SW480 (cell line): ENCODE results near the gene HAUS6.
A peak's percentile ranks its signal among the peaks of the same experiment; 100 is the strongest.
"Not testable (repeated sequence)": the region's sequence is repeated elsewhere in the genome, so short reads cannot be mapped to it uniquely, and the experiment has no call there.

ENCODE experiments used
- DNase-seq: peaks from one replicate; pipeline ENCODE4 v3.0.0-alpha.2; 2016; ENCODE audit warnings: low spot score

The HAUS6 gene

DNA sequence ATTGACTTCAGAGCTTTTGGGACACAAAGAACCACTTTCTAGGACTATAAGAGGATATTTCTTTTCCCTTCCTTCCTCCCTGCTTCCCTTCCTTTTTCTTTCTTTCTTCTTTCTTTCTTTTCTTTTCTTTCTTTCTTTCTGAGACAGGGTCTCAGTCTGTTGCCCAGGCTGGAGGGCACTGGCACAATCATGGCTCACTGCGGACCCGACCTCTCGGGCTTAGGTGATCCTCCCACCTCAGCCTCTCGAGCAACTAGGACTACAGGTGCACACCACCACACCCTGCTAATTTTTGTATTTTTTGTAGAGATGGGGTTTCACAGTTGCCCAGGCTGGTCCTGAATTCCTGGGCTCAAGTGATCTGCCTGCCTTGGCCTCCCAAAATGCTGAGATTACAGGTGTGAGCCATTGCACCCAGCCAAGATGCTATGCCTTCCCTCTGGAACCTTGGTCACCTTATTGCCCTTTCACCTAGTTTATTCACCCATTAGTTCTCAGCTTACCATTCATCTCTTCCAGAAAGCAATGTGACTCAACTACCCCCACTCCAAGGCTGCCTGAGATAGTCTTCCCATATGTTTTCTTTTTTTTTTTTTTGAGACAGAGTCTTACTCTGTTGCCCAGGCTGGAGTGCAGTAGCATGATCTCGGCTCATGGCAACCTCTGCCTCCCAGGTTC is 14.5 kb upstream of the HAUS6 start:
- no peak for DNase-seq

DNA sequence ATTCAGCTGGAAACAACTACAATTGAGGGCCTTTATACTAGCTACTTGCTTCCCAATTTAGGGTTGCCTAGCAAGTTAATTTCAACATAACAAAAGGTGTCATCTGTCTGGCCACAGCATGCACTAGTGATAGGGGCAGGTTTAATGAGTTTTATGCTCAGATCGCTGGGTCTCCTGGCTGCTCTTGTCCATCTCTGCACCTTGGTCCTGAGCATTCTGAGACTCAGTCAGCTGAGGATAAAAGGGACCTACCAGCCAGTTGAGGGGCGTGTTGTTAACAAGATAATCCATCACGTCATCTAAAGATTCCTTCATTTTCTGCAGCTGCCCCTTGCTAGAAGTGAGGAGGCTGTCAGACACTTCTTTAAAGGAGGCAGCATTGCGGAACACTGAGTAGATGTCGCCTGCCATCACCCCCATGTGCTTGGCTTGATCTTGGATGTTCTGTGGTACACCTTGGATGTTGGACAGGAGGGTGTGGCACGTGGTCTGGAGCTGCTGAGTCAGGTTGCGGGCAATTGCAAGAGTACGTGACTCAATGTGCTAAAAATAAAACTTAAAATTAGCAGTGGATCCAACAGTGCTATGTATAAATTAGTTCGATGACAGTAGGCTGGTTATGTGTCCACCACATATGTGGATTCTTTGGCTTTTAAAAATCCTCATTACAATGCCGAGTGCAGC is 13.5 kb upstream of the HAUS6 start:
- DNase-seq, result no peak

DNA sequence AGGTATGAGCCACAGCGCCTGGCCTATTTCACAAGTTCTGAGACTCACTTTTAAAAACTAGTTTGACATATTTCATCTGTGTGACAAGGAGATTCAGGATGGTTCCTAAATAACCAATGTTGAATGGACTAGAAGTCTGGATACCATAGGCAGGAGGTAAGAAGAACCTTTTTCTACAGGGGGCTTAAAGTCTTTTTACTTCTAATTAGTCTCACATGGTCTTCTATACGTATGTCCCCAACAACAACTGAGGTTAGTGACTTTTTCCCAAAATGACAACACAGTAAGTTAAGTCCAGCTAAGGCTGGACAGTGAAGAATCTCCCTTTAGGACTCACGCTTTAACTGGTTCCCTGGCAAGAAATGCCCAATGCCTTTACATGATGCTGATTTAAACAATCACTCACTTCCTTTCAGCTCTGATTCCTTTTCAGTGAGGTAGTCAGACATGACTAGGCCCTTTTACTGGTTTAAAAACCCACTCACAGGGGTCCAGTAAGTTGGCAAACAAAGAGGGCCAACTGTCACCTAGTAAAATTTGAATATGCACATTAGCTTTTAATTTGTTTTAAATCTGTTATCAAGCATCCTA is 12.1 kb upstream of the HAUS6 start:
- DNase-seq, result no peak

DNA sequence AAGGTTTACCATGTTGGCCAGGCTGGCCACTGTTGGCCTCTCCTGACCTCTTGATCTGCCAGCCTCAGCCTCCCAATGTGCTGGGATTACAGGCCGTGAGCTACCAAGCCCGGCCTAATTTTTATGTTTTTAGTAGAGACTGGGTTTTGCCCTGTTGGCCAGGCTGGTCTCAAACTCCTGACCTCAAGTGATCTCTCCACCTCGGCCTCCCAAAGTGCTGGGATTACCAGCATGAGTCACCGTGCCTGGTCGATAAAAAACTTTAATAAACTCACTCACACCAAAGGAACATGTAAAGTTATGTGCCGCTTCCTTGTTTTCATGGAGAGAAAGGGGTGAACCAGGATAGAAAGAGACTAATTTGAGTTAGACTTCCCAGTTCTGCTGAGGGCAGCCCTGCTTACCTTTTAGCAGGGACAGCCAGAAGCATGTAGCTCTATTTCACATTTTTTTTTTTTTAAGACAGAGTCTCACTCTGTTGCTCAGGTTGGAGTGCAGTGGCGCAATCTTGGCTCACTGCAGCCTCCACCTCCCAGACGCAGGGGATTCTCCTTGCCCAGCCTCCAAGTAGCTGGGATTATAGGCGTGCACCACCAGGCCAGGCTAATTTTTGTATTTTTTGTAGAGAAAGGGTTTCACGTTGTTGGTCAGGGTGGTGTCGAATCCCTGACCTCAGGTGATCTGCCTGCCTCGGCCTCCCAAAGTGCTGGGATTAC is 11.4 kb upstream of the HAUS6 start:
- no peak for DNase-seq

DNA sequence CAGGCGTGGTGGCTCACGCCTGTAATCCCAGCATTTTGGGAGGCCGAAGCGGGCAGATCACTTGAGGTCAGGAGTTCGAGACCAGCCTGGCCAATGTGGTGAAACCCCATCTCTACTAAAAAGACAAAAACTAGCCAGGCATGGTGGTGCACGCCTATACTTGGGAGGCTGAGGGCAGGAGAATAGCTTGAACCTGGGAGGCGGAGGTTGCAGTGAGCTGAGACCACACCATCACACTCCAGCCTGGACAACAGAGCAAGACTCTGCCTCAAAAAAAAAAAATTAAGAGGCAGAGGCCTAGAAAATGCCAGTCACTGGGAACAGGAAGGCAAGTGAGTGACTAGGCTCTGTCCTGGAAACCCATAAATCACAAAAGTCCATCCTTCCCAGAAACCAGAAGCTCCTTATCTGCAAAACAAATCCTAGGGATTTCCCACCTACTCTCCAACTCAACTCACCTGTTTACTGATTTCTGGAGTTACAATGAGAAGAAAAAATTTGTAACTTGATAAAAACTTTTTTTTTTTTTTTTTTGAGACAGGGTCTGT is 10.4 kb upstream of the HAUS6 start:
- DNase-seq, result not testable (repeated sequence)

DNA sequence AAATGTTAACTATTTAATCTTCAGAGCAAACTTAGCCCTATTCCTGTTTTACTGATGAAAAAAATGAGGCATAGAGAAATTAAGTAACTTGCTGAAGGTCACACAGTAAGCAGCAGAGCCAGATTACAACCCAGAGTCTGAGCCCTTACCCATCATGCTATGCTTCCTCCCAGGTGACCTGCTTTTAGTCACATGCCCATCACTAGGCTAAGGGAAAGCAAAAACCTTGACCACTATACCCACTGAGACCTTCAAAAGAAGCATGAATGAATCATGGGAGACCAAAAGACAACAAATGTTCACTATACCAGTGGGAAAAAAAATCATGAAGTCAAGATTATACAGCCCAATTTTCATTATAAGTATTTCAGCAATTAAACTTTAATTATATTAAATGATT is 5.3 kb upstream of the HAUS6 start:
- DNase-seq, result no peak

DNA sequence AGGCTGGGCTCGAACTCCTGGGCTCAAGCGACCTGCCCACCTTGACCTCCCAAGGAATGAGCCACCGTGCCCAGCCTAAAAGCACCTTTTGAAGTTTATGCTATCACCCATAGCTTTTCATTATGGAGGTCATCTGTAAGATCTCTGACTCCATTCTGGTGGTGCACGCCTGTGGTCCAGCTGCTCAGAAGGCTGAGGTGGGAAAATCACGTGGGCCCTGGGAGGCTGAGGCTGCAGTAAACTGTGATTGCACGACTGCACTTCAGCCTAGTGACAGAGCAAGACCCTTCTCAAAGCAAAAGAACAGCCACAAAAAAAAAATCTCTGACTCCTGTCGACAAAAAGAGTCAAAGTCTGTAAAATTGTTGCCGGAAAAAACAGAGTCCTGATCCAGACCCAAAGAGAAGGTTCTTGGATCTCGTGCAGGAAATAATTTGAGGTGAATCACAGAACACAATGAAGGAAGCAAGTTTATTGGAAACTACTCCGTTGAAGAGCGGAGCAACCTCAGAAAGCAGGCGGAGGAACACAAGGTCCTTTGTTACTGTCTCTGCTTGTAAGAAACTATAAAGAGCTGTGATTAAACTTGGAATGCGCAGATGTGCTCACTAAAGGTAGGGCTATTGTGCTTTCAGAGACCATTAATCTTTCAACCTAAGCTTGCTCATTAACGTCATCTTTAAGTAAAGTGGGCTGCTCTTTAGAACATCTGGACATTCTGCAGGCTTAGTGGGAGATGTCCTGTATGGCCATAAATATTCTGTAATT is 2.0 kb upstream of the HAUS6 start:
- peak; percentile 67 for DNase-seq

DNA sequence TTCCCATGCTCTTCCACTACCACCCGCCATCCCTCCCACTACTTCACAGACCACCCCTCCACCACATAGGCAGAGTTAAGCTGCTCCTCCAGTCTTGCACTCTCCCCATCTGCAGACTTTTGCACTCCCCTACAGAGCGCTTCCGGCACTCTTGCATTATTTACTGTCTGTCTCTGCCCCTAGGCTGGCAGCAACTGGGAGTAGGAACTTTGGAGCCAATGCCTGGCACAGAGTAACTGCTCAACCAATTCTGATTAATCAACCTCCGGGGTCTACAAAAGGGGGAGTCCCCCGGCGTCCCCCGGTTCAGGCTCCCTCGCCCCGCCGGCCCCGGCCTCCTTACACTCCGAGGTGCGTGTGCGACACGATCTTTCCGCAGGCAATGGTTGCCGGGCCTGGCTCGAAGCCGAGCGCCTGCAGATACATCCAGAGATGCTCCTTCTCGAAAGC is 498 bp downstream of the HAUS6 start:
- DNase-seq, result peak; percentile 21

DNA sequence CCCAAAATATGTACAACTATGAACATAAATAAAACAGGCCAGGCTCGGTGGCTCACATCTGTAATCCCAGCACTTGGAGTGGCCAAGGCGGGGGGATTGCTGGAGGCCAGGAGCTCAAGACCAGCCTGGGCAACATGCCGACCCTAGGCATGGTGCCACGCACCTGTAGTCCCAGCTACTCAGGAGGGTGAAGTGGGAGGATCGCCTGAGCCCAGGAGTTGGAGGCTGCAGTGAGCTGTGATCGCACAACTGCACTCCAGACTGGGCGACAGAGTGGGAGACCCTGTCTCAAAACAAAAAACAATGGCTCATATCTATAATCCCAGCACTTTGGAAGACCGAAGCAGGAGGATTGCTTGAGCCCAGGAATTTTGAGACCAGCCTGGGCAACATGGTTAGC is 1.5 kb downstream of the HAUS6 start:
- no peak for DNase-seq

DNA sequence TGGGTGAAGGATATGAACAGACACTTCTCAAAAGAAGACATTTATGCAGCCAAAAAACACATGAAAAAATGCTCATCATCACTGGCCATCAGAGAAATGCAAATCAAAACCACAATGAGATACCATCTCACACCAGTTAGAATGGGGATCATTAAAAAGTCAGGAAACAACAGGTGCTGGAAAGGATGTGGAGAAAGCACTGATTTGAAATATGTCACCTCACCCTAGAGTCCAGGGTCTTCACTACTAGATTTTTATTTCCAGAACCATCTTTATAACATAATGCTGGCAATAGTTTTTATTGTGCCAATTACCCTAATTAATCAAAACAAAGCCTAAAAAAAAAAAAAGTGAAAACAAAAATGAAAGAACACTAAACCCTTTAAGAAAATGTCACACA is 5.3 kb downstream of the HAUS6 start:
- DNase-seq, result not testable (repeated sequence)

DNA sequence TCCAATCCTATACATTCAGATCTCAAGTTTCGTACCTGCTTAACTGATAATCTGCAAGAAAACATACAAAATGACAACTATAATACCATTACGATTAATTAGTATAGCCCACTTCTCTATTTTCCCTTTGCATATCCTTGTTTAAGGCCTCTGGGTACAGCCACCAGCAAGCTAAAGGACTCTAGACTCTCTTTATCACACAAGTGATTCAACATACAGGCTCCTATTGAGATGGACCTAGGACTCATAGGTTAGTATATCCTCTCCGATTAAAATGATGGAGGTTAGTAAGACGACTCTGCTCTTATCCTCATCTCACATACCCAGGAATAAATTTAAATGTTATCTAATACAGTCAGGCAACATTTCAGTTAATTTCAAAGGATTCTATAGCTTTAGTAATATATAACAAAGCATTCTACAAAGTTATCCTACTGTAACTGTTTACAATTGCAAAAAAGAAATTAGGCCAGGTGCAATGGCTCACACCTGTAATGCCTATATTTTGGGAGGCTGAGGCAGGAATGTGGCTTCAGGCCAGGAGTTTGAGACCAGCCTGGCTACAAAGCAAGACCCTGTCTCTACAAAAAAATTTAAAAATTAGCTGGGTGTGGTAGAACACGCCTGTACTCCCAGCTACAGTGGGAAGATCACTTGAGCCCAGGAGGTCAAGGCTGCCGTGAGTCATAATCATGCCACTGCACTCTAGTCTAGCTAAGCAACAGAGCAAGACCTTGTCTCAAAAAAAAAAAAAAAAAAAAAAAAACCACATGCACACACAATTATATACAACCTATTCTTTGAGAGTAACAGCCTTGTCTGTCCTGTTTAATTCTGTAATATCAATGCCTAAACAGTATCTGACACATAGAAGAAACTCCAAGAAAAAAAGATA is 15.4 kb downstream of the HAUS6 start:
- peak; percentile 36 for DNase-seq

DNA sequence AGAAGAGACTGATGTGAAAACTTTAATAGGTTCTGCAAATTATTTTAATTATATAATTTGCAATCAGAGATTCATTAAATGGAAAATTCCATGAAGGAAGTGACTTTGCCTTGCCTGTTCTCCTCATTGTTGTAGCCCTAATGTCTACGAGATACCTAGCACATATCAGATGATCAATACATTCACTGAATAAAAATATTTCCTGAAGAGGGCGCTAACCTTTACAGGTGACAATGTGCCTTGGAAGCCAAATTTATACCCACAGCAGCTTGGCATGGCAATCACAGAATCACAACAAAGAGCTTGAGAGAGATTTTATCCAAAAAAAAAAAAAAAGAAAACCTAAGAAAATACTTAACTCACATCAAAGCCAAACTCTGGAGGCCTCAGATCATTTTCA is 17.4 kb downstream of the HAUS6 start:
- DNase-seq, result peak; percentile 26

DNA sequence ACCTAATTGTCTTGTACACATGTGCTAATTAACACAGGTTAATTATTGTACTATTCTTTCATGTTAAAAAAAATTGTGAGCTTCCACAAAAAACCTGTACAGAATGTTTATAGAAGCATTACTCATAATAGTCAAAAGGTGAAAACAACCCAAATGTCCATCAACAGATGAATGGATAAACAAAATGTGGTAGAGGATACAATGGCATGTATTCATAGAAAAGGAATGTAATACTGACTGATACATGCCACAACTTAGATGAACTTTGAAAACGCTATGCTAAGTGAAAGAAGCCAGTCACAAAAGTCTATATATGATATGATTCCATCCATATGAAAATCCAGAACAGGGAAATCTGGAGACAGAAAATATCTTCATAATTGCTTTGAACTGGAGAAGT is 27.9 kb downstream of the HAUS6 start:
- peak; percentile 49 for DNase-seq

DNA sequence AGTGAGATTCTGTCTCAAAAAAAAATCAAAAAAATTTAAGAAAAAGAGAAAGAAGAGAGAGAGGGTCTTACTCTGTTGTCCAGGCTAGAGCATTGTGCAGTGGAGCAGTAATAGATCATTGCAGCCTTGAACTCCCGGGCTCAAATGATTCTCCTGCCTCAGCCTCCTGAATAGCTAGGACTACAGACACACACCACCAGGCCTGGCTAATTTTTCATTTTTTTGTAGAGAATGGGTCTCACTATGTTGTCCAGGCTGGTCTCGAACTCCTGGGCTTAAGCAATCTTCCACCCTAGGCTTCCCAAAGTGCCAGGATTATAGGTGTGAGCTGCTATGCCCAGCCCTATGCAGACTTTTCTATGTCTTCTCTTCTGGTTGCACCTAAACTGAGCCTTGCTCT is 28.5 kb downstream of the HAUS6 start:
- DNase-seq, result no peak

DNA sequence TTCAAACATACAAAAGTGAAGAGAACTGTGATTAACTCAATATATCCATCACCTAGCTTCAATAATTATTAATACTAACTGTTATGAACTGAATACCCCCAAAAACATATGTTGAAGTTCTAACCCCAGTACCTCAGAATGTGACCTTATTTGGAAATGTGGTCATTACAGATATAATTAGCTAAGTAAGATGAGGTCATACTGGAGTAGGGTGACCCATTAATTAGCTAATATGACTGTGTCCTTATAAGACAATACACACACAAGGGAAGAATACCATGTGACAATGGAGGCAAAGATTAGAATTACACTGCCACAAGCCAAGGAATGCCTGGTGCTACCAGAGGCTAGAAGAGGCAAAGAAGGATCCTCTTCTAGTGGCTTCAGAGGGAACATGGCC is 45.7 kb downstream of the HAUS6 start:
- DNase-seq, result no peak

DNA sequence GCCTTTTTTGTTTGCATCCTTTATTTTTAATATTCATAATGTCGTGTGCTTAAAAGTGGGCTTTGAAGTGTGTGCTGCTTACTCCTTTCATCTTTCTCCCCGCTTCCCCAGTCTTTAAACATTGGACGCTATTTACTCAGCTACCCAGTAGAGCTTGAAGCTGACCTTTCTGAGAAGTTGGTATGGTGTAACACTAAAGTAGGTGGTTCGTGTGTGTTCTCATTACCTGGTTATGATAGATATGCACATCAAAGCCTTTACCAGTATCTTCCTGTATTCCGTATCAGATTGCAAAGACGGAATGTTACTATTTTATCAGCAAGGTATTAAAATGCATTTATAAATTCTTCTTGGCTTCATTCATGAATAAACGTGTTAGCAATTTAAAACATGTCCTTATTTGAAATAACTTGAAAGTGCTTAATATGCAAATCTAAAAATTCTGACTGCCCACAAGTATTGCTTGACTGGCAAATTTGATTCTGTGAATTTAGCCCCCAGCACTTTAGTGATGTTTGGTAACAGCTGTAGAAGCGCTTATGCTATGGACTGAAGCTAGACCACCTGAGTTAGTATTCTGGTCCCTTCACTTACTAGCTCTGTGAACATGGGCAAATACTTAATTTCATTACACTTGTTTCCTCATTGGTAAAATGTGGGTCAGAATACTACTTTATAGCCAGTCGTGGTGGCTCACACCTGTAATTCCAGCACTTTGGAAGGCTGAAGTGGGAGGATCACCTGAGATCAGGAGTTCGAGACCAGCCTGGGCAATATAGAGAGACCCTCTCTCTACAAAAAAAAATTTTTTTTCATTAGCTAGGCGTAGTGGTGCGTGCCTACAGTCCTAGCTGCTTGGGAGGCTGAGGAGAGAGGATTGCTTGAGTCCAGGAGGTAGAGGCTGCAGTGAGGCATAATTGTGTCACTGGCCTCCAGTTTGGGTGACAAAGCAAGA is 51.8 kb downstream of the HAUS6 start:
- DNase-seq, result peak; percentile 42

DNA sequence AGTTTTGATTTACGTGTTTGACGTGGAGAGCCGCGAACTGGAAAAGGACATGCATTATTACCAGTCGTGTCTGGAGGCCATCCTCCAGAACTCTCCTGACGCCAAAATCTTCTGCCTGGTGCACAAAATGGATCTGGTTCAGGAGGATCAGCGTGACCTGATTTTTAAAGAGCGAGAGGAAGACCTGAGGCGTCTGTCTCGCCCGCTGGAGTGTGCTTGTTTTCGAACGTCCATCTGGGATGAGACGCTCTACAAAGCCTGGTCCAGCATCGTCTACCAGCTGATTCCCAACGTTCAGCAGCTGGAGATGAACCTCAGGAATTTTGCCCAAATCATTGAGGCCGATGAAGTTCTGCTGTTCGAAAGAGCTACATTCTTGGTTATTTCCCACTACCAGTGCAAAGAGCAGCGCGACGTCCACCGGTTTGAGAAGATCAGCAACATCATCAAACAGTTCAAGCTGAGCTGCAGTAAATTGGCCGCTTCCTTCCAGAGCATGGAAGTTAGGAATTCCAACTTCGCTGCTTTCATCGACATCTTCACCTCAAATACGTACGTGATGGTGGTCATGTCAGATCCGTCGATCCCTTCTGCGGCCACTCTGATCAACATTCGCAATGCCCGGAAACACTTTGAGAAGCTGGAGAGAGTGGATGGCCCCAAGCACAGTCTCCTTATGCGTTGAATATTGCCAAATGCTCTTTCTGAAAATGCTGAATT is 52.6 kb downstream of the HAUS6 start:
- DNase-seq, result peak; percentile 46

DNA sequence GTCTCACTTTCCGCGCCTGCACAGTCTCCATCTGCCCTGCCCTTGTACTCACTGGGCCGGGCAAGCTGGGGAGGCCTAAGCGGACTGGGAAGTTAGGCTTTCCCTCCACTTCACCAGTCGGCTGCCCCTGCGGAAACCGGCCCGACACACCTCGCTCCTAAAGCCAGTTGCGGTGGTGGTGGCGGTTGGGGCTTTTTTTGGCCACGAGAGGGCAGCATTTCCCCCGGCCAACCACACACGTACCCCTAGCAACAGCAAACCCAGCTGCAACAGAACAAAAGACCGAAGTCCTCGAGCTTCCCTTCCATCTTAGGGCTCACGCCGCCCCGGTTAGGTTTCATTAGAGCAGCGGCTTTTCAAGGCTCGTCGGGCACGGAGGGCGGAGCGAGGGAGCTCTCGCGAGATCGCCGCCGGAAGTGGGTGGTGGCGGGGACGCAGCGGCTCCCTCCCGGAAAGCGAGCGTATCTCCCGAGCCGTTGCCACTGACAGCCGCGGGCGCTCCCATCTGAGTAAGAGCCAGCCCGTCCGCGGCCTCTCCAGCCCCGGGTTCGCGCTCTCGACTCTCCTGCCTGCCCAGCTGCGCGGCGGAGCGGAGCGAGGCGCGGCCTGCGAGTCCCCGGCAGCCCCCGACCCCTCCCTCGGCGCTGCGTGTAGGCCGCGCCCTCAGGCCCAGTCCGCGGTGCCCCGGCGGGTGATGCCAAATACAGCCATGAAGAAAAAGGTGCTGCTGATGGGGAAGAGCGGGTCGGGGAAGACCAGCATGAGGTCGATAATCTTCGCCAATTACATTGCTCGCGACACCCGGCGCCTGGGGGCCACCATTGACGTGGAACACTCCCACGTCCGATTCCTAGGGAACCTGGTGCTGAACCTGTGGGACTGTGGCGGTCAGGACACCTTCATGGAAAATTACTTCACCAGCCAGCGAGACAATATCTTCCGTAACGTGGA is 53.5 kb downstream of the HAUS6 start, which contains the start of gene RRAGA:
TSS of gene RRAGA (plus strand) at position 462 of the 951 bp plus-strand sequence. CDS start at position 695, 233 bp downstream.
- DNase-seq, result peak; percentile 98
